NT2/D1 (cell line): ENCODE measurements around the gene C10orf143.

Experiments
- SUZ12 ChIP-seq: IDR thresholded peaks from 2 replicates; pipeline ENCODE4 v1.6.1; 2011; ENCODE audit not compliant: insufficient read length, insufficient read depth; ENCODE audit errors: extremely low read depth
- YY1 ChIP-seq: IDR thresholded peaks from 2 replicates; pipeline ENCODE4 v1.6.1; 2011; ENCODE audit not compliant: insufficient read length, insufficient read depth
- ZNF274 ChIP-seq: IDR thresholded peaks from 2 replicates; pipeline ENCODE4 v1.6.1; 2011; ENCODE audit warnings: mild to moderate bottlenecking, low read depth, low read length

GRCh38 chr10:130049987-130050386, 60.6 kb downstream of the C10orf143 start:
- no peak for TF ChIP-seq SUZ12
- TF ChIP-seq YY1 = no peak
- TF ChIP-seq ZNF274 = no peak
